KG1 (cell line): Measurements from ENCODE around the gene EML4.

Experiments used
- DNase-seq: peaks from one replicate; lab custom pipeline; 2025; lab: John Stamatoyannopoulos, UW

Gene EML4

DNA sequence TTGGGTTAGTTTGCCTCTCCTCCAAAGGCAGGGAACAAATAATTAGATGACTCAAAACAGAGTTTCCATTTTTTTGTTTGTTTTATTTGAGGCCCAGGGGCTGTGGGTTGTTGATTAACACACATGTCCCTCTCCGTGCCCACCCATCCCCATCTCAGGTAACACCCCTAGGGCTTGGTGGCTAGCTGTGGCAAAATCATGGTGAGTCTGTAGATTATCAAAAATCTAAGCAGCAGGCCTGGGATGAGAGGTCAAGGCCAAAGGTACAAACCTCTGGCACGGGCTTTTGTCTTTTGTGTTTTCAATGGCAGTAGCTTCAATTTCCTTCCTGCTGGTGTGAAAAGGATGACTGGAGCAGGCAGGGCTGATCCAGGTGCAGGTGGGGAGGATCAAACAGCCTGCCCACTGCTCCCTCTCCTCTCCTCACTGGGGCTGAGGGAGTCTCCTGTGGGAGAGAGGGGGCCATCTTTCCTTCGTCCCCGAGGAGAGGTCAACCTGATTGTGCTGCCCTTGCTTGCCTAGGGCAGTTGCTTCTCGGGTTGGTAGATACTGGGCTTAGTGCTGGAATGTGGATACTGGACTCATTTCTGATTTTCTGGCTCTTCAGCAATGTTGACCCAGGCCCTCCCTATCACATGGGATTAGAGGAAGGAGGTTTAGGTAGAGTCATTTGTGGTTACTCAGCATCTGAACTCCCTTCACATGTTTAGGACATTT, 31.9 kb upstream of the EML4 start:
- DNase-seq = no peak

DNA sequence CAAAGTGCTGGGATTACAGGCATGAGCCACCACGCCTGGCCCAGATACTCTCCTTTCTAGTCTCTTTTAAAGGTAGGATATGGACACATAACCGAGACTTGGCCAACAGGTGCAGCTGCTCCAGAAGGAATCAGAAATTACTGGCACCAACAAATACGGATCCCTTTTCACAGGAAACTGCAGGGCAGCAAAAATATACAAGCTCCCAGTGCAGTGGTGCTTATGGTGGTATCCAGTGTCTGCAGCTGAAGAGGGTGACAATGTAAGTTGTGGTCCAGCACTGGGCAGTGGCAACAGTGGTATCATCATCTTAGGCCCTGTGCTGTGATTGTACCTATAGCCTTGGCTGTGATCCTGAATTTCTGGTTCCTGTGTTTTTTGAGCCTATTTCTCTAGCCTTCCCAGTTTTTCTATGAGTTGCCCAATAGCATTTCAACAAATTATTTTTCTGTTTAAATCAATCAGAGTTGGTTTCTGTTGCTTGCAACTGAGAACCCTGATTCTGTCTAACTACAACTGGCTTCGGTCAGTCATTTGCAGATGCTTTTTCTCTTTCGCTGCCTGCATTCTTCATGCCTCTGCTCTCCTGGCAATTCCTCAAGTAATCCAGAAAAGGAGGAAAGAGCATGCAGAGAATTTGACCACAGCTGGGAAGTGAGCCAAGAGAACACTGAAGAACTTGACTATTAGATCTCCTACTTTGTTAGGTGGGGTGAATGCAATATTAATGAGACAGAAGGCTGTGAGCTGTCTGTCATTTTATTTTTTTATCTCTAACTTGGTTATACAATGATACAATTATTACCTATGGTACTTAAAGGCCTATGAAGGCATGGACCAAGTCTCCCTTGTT, 30.8 kb upstream of the EML4 start:
- no peak for DNase-seq

DNA sequence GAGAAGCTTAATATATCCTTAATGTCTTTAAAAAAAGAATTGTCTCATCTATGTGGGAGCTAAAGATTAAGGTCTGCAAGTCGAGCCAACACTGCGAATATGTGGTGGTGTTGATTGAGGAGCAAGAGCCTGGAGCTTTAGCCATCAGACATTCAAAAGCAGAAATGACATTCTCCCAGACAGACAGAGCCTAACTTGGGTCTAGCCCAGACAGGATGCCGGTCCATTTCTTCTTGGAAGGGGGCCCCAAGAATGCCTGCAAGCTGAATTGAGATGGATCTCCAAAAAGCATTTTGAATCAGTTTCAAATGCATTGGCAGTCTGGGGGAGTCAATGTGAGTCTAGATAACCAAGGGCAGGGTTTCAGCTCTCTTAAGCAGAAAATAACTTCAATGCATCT, 30.1 kb upstream of the EML4 start:
- DNase-seq = no peak

DNA sequence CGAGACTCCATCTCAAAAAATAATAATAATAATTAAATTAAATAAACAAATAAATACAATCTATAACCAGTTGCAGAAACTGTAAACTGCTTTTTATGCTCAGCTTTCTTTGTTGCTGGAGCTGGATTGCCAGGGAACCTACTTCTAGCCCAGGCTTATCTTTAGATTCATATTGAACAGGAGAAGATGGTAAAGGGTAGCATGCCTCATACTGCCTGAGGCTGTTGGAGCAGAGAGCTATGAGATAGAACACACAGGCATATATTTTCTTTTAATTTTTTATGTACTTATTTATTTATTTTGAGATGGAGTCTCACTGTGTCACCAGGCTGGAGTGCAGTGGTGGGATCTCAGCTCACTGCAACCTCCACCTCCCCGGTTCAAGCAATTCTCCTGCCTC, 28.7 kb upstream of the EML4 start:
- no peak for DNase-seq

DNA sequence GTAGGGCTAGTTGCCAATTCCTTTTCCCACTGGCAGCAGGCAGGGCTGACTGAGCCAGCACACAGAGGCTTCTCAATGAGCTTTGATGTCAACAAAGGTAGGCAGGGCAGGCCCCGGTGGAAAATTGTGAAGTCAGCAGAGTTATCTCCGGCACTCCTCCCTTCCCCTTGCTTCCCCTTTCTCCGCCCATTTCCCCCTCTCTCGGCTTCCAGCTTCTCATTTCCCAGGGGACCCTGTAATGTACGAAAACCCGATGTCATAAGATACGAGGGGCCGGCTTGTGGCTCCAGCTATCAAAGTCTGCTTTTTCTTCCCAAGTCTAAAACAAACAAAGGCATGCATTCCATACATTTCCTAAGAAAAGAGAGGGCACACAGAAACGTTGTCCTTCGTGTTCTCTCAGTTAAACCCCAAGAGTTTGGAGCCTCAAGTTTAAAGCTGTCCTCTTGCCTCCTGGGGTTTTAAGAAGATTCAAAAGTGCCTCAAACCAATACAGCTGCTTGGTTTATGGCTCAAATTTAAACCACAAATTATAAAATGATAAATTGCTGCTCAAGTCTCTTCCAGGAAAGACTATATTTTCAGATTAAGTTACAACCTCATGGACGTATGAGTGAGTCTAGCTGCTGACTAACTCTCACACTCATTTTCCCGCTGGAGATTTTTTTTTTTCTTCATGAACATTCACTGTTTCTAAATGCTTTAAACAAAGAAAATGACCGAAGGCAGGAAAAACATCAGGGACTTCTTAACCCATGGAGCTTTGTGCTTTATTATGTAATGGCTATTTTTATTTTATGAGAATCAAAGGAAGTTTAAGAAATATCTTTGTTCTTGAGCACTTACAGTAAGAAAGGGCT, 27.2 kb upstream of the EML4 start:
- DNase-seq = no peak

DNA sequence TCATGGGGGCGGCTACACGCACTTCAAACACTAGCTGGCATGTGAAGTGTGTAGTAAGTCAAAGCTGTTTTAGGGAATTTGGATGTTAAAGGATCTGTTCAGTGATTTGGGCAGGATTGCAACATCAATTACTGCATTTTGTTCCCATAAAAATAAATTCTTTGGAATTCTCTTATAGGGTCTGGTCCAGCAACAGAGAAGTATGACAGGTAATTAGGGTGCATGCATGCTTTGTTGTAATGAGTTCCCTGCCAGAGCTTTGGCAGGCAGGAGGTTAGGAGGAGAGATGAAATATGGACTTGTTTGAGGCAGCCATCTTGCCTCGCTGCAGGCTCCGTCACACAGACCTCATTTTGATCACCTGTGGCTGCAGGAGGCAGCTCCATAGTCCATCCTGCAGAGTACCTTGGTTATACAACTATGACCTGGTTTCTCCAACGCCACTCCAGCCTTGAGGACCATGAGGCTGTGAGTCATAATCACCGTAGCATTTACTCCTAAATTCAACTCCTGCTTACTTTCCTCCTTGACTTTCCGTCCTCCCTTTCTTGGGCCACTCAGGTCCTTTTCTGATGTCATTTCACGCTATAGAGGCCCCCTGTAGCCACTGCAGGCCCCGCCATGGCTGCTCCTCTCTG, 26.5 kb upstream of the EML4 start:
- DNase-seq = no peak

DNA sequence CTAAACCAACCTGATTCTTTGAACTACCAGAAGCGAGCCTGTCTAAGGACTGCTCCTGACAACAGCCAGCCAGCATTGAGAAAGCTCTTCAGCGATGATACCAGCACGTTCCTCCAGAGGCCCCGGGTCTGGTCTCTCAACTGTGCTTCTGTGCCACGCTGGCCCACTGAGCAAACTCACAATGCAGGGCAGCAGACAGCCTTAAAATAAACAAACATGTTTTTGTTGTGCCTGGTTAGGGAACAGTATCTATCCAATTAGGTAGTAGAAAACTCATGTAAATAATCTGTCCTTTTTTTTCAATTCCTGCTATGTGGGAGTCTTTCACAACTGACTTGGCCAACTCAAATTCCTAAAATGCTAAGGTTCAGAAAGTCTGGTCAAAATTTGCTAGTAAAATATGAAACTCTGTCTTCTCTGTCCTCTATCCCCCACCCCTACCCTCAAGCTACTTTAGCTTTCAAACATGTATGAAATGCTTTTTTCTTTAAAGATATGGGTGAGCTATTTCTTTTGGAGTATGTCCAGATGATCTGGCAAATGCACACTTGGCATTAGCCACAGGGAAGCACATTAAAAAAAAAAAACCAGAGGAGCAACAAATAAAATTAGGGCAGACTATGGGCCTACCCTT, 21.4 kb upstream of the EML4 start:
- no peak for DNase-seq

DNA sequence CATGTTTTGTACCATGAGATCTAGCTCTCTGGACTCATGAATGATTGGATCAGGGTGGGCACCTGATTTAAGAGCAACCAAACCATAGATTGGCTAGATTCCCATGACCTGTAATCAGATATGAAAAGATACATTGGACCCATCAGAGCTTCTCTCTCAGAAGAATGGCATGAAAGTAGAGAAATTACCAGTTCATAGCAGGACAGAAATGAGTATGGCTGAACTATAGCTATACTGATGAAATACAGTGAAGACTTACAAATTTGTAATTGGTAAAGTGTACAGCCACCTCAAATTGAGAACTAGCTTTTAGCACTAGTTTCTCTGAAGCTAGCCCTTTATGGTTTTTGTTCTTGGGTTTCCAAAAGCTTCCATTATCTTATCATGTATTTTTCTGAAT, 19.0 kb upstream of the EML4 start:
- no peak for DNase-seq

DNA sequence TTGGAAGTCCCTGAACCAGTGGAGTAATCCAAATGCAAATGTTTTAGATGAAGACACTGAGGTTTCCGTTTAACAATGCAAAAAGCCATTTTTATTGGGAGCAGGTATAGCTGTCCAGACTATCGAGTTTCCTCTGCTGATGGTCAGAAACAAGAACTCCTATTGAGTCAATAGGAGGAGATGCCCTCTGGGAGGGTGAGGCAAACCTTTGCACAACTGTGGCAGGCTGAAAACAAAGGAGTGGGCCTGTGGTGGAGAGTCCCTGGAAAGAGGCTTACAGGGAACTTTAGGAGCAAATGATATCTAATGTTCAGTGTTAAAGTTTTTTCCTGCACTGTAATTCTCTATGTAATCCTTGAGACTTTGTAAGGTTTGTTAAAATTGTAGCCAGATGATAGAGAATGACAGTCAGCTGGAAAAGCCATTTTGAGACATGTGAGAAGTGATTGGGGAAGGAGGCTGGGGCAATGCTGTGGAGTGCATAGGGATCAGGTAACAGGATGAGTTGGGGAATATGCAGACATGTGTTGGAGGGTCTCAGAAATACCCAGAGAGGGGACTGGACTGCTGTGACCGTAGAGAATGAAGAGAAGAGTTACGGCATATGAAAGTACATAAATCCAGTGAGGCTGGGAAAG, 15.1 kb upstream of the EML4 start:
- DNase-seq = no peak

DNA sequence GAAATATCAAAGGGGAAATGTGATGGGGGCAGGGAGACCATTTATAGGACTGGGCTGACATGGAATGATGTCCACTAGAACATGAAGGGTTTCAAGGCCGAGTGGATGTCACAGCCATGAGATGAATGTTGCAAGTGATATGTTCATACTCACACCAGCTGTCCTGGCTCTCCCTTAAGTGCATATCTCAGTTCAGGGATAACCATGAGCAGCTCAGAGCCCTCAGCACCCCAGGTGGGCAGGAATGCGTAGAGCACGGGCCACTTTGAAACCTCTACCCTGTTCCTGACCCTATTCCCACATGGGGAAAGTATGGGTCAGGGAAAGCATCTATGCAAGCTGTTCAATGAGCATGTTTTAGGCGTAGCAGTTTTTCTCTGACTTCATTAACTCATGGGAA, 12.4 kb upstream of the EML4 start:
- DNase-seq = no peak

DNA sequence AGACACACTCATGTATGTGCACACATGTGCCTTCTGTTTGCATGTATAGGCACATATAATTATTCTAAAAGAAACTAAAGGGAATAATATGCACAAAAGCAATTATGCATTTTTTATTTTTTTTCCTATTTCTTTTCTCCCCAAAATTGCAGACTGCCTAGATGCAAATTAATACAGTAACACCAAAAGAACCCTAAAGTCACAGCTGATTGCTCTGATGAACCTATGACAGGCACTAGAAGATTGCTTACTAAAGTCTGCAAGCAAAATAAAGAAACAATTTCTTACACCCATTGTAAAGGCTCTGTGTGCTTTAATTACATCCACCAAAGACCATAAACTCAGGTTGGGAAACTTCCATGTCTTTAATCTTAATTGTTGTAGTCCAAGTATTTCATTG, 7.7 kb upstream of the EML4 start:
- no peak for DNase-seq

DNA sequence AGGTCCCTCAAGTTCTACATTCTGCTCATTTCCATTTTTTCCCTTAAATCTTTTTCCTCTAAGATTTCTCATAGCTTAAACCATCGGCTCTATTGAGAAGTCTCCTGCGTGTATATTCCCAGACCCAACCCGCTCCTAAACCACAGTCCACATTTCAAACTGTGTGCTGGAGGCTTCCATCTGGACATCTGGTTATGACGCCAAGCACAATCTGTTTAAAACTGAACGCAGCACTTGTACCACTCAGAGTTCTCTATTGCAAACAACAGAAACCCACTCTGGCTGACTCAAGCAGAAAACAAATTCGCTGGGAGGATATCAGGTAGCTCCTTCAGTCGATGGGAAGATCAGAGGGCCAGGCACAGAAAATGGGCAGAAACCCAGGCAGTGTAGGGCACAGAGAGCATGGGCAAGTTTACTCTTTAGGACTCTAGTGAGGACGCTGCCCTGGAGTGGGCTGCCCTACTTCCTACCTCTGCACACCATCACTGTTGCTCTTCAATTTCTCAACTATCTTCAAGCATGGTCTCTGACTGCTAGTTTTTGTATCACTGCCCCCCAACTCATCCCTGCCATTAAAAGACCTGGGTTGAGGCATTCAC, 5.6 kb upstream of the EML4 start:
- no peak for DNase-seq

DNA sequence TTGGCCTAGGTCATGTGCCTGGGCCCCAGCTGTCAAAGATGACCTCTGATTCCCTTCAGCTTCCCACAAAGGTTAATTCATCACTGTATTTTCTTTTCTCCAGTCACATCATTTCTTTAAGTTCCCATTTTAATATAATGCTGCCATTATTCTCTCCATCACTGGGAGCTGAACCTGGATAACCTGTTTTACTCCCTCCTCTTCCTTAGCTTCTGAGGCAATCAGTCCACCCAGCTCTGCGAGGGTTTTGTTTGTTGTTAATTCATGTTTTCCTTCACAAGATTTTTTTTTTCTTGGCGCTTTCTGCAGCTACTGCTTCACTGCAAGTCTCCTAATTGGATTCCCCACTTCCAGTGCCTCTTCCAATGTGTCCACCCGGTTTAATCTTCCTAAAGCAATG, 5.1 kb upstream of the EML4 start:
- no peak for DNase-seq

DNA sequence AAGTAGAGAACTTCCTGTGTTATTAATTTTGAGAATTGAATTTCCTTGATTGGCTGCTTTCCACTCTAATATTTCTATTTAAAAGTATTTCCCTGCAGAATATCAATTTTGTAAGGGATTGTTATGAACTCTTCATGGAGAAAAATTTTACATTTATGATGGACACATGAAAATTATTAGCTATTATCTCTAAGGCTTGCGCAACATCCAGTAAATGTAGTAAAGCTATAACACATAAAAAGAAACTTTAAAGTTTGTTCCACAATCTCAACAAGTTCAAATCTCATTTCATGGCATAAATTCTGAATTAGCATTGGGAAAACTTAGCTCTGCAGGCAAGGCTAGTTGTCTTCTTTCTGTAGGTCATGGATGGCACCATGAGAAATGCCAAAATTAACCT, 4.2 kb upstream of the EML4 start:
- DNase-seq = no peak

DNA sequence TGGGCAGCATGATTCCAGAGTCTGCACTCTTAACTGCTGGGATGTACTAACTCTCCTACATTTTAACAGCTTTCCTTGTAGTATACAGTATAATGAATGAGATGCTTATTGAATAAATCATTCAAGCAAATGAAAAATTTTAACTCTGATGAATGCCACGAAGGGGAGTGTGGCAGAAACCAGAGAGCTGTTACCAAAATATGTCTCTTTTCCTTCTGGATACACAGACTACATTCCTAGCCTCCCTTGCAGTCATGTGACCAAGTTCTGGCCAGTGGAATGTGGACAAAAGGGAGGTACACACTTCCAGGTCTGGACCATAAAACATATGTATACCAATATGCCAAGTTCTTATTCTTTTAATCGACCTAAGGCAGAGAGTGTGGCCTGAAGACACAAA, 1.7 kb upstream of the EML4 start:
- DNase-seq = no peak

DNA sequence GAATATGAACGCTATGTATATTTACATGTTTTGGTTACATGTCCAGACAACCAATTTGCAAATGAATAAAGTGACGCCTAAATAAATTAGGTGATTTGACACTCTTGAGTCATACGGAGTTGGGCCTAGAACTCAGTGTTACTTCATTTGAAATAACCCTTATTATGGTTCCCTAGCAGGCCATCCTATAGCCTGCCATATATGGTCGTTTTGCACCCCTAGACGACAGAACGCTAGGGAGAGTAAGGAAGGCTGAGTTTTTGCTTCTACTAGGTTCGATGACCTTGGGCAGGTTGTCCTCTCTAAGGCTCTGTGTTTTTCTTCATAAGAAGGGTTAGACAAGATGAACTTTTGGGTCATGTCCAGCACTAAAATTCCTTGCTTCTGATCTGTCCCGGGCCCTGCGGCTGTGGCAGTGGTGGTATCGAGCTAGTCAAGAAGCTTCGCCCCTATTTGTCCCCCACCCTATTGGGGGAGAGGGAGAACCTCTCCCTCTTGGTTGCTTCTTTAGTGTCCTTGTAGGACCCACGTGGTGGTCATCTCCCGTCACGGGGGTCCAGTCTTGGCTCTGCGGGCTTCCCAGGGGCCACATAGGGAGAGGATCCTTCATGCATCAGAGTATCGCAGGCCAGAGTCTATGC, 574 bp upstream of the EML4 start:
- no peak for DNase-seq

DNA sequence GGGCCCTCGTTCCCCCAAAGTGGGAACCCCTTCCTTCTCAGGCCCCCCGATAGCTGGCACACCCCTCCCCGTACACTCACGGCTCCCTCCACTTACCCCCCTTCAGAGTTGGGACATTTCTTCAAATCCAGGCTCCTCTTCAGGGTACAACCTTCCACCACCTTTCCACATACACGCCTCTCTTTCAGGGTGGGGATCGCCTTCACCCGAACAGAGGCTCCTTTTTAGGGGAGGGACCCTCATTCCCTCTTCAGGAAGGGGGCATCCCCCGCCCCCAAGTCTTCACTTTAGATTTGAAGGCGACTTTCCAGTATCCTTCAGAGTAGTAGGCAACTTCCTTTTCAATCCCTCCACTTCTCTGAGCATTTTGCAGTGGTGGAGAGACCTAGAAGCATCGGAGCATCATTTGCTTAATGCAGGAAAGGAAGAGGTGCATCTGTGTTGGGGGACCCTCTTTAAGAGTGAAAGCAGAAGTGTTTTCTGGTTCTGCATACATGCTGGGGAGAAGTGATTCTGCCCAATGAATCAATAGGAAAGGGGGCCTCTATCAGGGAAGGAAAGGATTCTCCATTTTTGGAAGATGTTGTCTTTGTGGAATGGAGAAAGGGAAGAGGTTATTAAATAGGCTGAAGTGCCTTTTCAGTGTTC, 845 bp downstream of the EML4 start:
- peak; percentile 43 for DNase-seq

DNA sequence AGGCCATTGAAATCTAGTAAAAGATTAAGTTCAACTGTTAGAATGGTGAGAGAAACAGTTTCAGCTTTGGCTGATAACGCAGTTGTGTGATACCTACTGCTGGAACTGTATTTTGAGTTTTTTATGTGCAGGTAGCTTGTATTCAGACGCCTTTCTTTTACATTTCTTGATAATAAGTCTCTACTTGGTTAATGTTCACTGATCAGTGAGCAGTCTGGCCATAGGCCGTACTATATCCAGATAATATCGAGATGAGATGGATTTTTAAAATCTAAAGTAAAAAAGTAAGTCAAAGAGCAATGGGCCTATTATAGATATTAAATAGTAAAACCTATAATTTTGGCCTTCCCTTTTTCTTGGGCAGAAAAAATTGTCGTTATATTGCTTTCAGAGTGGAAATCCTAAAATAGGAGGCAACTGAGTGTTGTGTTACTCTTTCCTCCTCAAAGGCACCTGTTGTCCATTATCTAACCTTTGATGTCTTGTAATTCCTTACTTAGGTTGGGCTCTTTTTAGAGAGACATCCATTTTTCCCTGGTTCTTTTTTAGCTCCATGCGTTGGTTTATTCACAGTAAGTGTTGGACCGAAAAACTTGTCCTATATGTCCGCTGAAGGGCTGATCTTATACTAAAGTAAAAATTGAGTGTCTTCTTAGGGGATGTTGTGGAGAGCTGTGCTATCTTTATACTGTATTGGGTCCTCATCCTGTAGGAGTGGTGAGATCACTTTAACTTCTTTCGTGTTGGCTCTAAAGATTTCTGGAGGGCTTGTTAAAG, 1.7 kb downstream of the EML4 start:
- DNase-seq = no peak

DNA sequence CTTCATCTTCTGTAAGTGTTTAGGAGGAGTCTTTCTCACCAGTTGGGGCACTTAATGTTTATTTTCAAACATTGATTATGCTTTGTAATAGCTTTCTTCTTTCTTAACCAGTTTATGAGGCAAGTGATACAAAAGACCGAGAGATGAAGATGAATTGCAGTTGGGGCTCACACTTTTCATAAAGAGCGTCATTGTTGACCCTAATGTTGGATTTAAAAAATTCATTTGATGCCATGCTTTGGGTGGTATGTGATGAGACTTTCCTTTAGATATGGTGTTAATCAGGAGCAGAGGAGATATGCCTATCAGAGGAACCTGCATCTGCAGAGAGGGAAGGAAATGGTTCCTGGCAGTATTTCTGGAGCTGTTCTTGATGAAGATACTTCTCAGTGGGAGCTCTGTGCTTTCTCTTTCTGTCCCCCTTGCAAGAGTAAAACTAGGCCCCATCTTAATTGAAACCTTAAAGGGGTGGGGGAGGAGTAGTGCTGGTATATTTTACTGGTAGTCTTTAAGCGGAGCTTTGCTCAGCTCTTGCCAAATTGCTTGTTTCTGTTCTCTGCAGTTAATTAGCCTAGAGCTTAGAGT, 2.3 kb downstream of the EML4 start:
- DNase-seq = no peak
